ENCODE data around the gene TMEM229B.

Gene TMEM229B

GRCh38 chr14:67497716-67498115 is 9.2 kb upstream of the TMEM229B start:
- Histone ChIP-seq H3K27ac (no peak overlapping the region), H3K4me3 (no peak overlapping the region), H3K4me1 (peaks cover 0 to 7% (median 0%) of the 10 kb centered on the region in 10 experiments; a peak in 5 of 20 replicates), H3K36me3 (peaks cover 0 to 5% (median 0%) of the 10 kb centered on the region in 11 experiments; a peak in 1 of 22 replicates), H3K9ac (no peak overlapping the region), H3K9me3 (replicated peaks in 1 of 11) (peaks cover 19 to 25% (median 23%) of the 10 kb centered on the region in 11 experiments), H4K20me1 (no peaks in the 10 kb centered on the region), H3K4me2 (no peak overlapping the region), H3K27me3 (no peaks in the 10 kb centered on the region)
- no peak for TF ChIP-seq Cebpa-rat (IDR thresholded peaks at IDR 0.05)

- no peak overlapping the region for H3K27ac ChIP-seq
- H3K4me2 ChIP-seq, result no peak overlapping the region
- H3K4me1 ChIP-seq, result peaks cover 0 to 12% (median 0%) of the 10 kb centered on the region in 10 experiments; a peak in 5 of 20 replicates
- H3K27me3 ChIP-seq, result no peaks in the 10 kb centered on the region
- H4K20me1 ChIP-seq, result no peaks in the 10 kb centered on the region
- TF ChIP-seq Cebpa-rat (IDR thresholded peaks at IDR 0.05), result no peak
- H3K9ac ChIP-seq, result no peak overlapping the region
- H3K36me3 ChIP-seq, result peaks cover 0 to 5% (median 0%) of the 10 kb centered on the region in 11 experiments; a peak in 1 of 22 replicates
- H3K9me3 ChIP-seq (replicated peaks in 1 of 11), result peaks cover 24 to 29% (median 28%) of the 10 kb centered on the region in 11 experiments
- H3K4me3 ChIP-seq, result no peak overlapping the region
These were observed 8.7 kb upstream of the TMEM229B start for GRCh38 chr14:67497216-67497615.

- Histone ChIP-seq H3K4me1 (peaks cover 0 to 18% (median under 1%) of the 10 kb centered on the region in 10 experiments; a peak in 8 of 20 replicates), H3K36me3 (peaks cover 0 to 5% (median 0%) of the 10 kb centered on the region in 11 experiments; a peak in 1 of 22 replicates), H3K9ac (no peak overlapping the region), H3K27me3 (no peaks in the 10 kb centered on the region), H3K27ac (no peak overlapping the region), H4K20me1 (no peaks in the 10 kb centered on the region), H3K4me2 (no peak overlapping the region), H3K9me3 (replicated peaks in 1 of 11) (peaks cover 27 to 39% (median 33%) of the 10 kb centered on the region in 11 experiments), H3K4me3 (no peak overlapping the region)
- TF ChIP-seq Cebpa-rat (IDR thresholded peaks at IDR 0.05), result no peak
These were observed 7.3 kb upstream of the TMEM229B start for GRCh38 chr14:67495827-67496226.

GRCh38 chr14:67493092-67493717 is 4.7 kb upstream of the TMEM229B start:
- Histone ChIP-seq H3K9ac (no peak overlapping the region), H3K27ac (no peak overlapping the region), H3K27me3 (no peaks in the 10 kb centered on the region), H4K20me1 (peaks cover 0 to 4% (median 0%) of the 10 kb centered on the region in 11 experiments; a peak in 1 of 22 replicates), H3K36me3 (peaks cover 0 to 5% (median 0%) of the 10 kb centered on the region in 11 experiments; a peak in 1 of 22 replicates), H3K4me3 (no peak overlapping the region), H3K9me3 (replicated peaks in 1 of 11) (peaks cover 27 to 39% (median 33%) of the 10 kb centered on the region in 11 experiments), H3K4me1 (peaks cover 13 to 43% (median 27%) of the 10 kb centered on the region in 10 experiments), H3K4me2 (peak overlapping the region in 1 of 11 experiments; percentile 36; a peak in 2 of 22 replicates)
- TF ChIP-seq Cebpa-rat (IDR thresholded peaks at IDR 0.05), result no peak

DNA sequence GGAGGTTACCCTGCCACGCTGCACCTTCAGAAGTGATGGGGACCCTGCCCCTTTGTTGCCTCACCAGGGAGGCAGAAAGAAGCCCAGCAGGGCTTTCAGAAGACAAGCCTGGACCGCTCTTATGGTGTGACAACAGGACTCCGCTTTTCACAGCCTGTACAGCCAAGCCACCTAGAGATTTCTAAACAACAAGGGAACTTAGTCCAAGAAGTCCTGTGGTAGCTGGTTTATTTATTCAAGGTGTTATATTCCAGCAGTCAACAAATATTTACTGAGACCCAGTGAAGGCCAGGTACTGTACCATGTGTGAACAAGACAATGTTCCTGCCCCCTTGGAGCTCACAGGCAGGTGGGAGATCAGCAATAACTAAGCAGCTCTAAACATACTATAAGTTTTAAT is 4.0 kb upstream of the TMEM229B start:
- no peak overlapping the region for H3K9ac ChIP-seq
- H3K4me2 ChIP-seq, result peak overlapping the region in 1 of 11 experiments; percentile 36; a peak in 2 of 22 replicates

DNA sequence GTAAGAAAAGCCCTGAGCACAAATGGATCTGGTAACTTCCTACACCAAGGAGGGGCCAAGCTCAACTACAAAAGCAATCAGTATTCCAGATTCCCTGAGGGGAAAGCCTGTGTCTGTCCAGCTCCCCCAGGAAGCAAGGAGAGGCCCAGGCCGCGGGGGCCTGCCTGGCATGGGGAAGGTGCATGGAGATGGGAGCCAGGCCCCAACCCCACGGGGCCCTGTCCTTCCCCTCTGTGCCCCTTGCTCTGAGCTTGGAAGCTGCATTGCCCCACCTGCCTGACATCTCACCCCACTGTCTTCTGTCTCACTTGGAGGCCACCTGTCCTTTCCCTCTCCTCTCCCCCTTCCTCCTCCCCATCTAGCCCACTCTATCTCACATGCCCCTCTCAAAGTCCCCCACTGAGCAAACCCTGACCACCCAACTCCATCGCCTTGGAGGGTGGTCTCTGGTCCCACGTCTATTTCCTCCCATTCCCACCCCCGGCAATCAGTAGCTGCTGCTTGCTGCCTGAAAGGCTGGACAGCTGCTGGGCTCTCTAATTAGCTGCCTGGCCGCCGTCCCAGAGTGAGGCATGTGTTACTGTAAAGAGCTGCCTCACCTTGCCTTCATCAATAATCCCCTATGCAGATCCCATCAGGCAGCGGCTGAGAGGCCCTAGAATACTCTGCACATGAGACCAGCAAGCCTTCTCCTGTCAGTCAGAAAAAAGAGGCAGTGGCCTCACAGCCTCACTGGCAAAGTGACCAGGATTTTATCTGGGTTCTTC is 3.4 kb upstream of the TMEM229B start:
- peaks cover 24 to 56% (median 40%) of the 10 kb centered on the region in 10 experiments for H3K4me1 ChIP-seq
- peak overlapping the region in 1 of 11 experiments; percentile 36; a peak in 2 of 22 replicates for H3K27ac ChIP-seq
- peaks cover 0 to 5% (median 0%) of the 10 kb centered on the region in 11 experiments; a peak in 1 of 22 replicates for H3K36me3 ChIP-seq
- H3K9me3 ChIP-seq (replicated peaks in 1 of 11), result peaks cover 27 to 39% (median 33%) of the 10 kb centered on the region in 11 experiments
- peaks cover 0 to 4% (median 0%) of the 10 kb centered on the region in 11 experiments; a peak in 1 of 22 replicates for H4K20me1 ChIP-seq
- no peak for TF ChIP-seq Cebpa-rat (IDR thresholded peaks at IDR 0.05)
- no peak overlapping the region for H3K4me3 ChIP-seq
- no peak overlapping the region for H3K9ac ChIP-seq
- H3K4me2 ChIP-seq, result no peak overlapping the region
- H3K27me3 ChIP-seq, result no peaks in the 10 kb centered on the region

More for the DNA sequence above, 4.0 kb upstream of the TMEM229B start:
- H4K20me1 ChIP-seq, result peaks cover 0 to 4% (median 0%) of the 10 kb centered on the region in 11 experiments; a peak in 1 of 22 replicates
- H3K4me1 ChIP-seq, result peaks cover 20 to 50% (median 34%) of the 10 kb centered on the region in 10 experiments
- no peak overlapping the region for H3K27ac ChIP-seq
- peaks cover 27 to 39% (median 33%) of the 10 kb centered on the region in 11 experiments for H3K9me3 ChIP-seq (replicated peaks in 1 of 11)
- H3K27me3 ChIP-seq, result no peaks in the 10 kb centered on the region
- TF ChIP-seq Cebpa-rat (IDR thresholded peaks at IDR 0.05), result no peak
- H3K36me3 ChIP-seq, result peaks cover 0 to 5% (median 0%) of the 10 kb centered on the region in 11 experiments; a peak in 1 of 22 replicates
- no peak overlapping the region for H3K4me3 ChIP-seq

DNA sequence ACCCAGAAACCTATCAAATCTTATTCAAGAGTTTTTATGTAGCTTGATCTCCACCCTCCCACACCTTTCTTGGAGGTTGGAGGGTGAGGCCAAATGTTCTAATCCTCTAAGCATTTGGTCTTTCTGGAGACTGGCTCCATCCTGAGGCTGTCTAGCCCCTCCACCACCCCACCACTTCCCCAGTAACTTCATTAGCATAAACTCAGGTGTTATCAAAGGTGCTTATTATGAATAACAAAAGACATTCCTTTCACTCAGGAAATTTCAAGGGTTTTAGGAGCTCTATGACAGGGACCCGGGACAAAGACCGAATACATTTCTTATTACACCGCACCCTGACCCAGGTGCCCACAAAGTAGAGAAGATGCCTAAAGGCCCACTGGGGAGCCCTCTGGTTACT is 2.8 kb upstream of the TMEM229B start:
- peaks cover 24 to 63% (median 45%) of the 10 kb centered on the region in 10 experiments for H3K4me1 ChIP-seq
- H3K9me3 ChIP-seq (replicated peaks in 1 of 11), result peaks cover 27 to 45% (median 34%) of the 10 kb centered on the region in 11 experiments
- H3K9ac ChIP-seq, result no peak overlapping the region
- no peak for TF ChIP-seq Cebpa-rat (IDR thresholded peaks at IDR 0.05)
- H3K4me3 ChIP-seq, result no peak overlapping the region
- no peaks in the 10 kb centered on the region for H3K27me3 ChIP-seq
- H3K36me3 ChIP-seq, result peaks cover 0 to 5% (median 0%) of the 10 kb centered on the region in 11 experiments; a peak in 1 of 22 replicates
- 0 out of 22 replicates have a peak overlapping the region, but pooled peaks of 1 of the 11 experiments have one; percentile 87 for H3K4me2 ChIP-seq
- peaks cover 0 to 4% (median 0%) of the 10 kb centered on the region in 11 experiments; a peak in 1 of 22 replicates for H4K20me1 ChIP-seq
- H3K27ac ChIP-seq, result peak overlapping the region in 1 of 11 experiments; percentile 36; a peak in 2 of 22 replicates

DNA sequence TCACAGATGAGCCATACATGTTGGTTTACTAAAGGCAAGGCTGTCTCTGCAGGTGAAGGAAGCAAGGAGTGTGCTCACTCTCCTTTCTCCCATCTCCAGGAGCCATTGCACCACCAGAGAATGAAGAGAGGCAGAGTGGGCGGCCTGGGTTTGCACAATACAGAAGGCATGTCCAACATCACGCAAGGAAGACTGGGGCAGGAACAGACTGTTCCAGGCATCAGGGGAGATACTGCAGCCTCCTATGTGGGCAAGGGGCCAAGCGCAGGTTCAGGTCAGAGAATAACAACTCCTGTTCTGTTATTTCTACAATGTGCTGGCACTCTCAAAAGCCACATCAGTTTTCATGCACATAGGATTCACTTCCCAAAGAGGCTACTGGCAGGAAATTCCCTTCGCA is 1.7 kb upstream of the TMEM229B start:
- Histone ChIP-seq H3K36me3 (peaks cover 0 to 5% (median 0%) of the 10 kb centered on the region in 11 experiments; a peak in 1 of 22 replicates), H4K20me1 (peaks cover 0 to 4% (median 0%) of the 10 kb centered on the region in 11 experiments; a peak in 1 of 22 replicates), H3K27ac (no peak overlapping the region), H3K27me3 (no peaks in the 10 kb centered on the region), H3K4me2 (peak overlapping the region in 10 of 11 experiments; percentile 17 to 95 (median 90); a peak in 19 of 22 replicates), H3K4me3 (no peak overlapping the region), H3K9me3 (replicated peaks in 1 of 11) (peaks cover 27 to 46% (median 34%) of the 10 kb centered on the region in 11 experiments), H3K4me1 (peaks cover 30 to 73% (median 56%) of the 10 kb centered on the region in 10 experiments), H3K9ac (no peak overlapping the region)
- TF ChIP-seq Cebpa-rat (IDR thresholded peaks at IDR 0.05), result no peak

Data from BLaER1 treated with 17β-estradiol and CSF1 and Interleukin-3, amounts not matched to agents 10 nM and 100 nM (cell line).